Memory B cell (primary cell): Measurements from ENCODE around the gene LMO4.

Source experiments
- ATAC-seq: fragments of 150-1000 bp; cut with Tn5 transposase; 2 replicates; pipeline ENCODE4 v1.10.0; 2021; ENCODE audit warnings: low read depth, mild to moderate bottlenecking, moderate library complexity
- DNase-seq, 2 donors: peaks; one replicate each; pipeline ENCODE4 v3.0.0; 2022; ENCODE audit warnings: low spot score in 2 of 2
- H3K27ac Mint-ChIP-seq: one replicate; pipeline ENCODE4 v1.8.0; 2022; ENCODE audit warnings: mild to moderate bottlenecking, moderate library complexity, mixed read lengths
- H3K27me3 Mint-ChIP-seq: one replicate; pipeline ENCODE4 v1.8.0; 2022; ENCODE audit warnings: mixed read lengths
- H3K36me3 Mint-ChIP-seq: one replicate; pipeline ENCODE4 v1.8.0; 2022; ENCODE audit warnings: mild to moderate bottlenecking, mixed read lengths
- H3K4me1 Mint-ChIP-seq: one replicate; pipeline ENCODE4 v1.8.0; 2022; ENCODE audit warnings: mixed read lengths
- H3K4me3 Mint-ChIP-seq: one replicate; pipeline ENCODE4 v1.8.0; 2022; ENCODE audit warnings: mild to moderate bottlenecking, moderate library complexity, mixed read lengths
- H3K9me3 Mint-ChIP-seq: one replicate; pipeline ENCODE4 v1.8.0; 2022; ENCODE audit warnings: mixed read lengths

LMO4 gene

DNA sequence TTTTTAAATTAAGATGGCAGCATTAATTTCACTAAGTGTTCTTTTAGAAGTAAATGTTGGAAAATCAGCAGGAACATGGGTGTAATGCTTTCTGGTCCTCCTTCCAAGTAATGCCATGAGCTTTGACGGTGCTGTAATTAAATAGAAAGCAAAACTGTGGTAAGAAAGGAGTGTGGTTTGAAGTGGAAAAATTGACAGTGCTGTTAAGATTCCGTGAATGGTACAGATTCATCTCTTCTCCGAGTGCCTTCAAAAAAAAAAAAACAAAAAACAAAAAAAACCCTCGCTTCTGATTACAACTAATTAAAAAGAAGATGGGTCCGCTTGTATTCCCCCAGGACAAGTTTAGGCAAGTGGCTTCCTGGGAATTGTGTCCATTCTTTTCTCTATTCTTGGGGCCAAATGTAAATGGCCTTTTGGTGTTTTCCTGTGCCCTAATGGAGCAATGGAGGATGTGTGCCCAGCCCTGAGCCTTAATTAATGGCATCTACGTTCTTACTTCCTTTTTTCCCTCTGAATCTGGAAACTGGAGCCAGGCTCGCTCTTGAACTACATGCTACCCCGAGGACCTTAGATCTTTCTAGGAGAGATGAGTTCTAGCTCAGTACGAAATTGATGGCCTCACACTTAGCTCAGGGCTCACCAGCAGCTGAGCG lies 5.1 kb downstream of the LMO4 start:
- Mint-ChIP-seq H3K27ac (peak overlapping the region; percentile 88), H3K9me3 (no peaks in the 10 kb centered on the region), H3K4me3 (peak overlapping the region; percentile 98), H3K36me3 (peaks cover 6% of the 10 kb centered on the region), H3K4me1 (peaks cover 51% of the 10 kb centered on the region), H3K27me3 (no peaks in the 10 kb centered on the region)
- DNase-seq (no peak), ATAC-seq (no peak)

DNA sequence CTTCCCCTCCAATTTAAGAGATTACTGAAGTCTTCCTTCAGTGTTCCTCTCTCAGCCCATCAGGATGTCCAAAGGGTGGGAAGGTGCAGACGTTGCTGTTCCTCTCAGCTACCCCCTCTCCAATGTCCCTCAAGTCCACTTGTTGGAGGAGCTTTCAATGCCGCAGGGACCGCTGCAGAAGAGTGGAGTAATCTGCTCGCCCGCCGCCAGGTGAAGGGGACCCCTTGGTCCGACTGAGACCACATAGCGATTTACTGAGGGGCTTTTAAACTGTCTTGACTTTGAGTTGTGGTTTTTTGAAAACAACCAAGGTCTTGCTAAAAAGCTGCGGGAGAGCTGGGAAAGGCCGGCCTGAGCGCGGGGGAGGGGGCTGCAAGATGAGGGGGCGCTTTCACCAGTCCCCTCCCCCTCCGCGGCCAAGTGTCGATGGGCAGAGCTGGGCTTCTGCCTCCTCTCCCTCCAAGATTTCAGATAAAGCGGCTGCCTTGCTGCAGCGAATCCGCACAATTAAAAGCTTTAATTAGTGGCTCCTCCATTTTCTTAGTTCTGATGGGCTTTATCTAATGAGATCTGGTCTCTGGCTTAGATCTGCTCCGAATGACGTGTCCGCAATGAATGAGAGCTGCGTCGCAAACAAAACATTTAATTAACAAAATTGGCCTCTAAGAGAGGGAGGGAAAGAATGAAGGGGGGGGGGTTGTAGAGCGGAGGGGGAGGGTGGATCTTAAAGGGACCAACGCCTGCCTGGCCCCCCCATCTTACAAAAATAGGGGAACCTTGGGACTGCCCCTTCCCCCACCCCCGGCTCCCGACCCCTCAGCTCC lies 5.9 kb downstream of the LMO4 start:
- Mint-ChIP-seq H3K9me3 (no peaks in the 10 kb centered on the region), H3K4me1 (peaks cover 51% of the 10 kb centered on the region), H3K27me3 (no peaks in the 10 kb centered on the region), H3K36me3 (peaks cover 7% of the 10 kb centered on the region), H3K27ac (peak overlapping the region; percentile 88), H3K4me3 (peak overlapping the region; percentile 98)
- ATAC-seq (peak; percentile 38), DNase-seq (peak in 1 of 2 donors; percentile 16)

DNA sequence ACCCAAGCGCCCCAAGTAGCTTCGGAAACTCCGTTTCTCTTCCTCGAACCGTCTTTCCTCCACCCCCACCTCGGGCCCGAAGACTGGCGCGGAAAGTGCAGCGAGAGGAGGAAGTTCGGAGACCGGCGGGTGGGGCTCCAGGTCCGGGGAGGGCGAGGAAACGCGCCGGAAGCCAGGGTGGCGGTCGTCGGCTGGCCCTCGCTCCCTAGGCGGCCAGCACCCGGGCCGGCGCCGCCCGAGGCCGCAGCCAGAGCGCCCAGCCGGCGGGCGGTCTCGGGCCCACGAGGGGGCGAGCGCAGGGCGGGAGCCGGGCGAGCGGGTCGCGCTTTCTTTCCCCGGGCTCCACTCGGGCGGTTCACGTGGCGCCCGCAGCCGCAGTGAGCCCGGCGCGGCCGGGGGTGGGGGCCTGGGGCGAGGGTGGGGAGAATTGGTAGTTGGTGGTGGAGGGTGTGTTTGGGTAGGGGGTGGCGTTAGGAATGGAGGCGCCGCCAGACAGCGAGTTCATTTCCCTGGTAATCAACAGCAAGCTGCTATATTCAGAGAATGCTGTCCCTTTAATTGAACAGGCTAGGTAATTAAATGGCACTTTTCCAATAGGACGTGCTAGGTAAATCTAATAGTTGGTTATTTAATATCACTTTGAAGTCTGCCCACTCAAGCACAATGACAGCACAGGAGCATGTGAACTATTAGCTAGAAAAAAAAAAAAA lies 6.7 kb downstream of the LMO4 start:
- peak overlapping the region; percentile 88 for H3K27ac Mint-ChIP-seq
- ATAC-seq = peak; percentile 68
- H3K27me3 Mint-ChIP-seq = no peaks in the 10 kb centered on the region
- H3K4me1 Mint-ChIP-seq = peaks cover 48% of the 10 kb centered on the region
- H3K9me3 Mint-ChIP-seq = no peaks in the 10 kb centered on the region
- DNase-seq = peak; percentile 56 to 60
- peak overlapping the region; percentile 98 for H3K4me3 Mint-ChIP-seq
- H3K36me3 Mint-ChIP-seq = peaks cover 7% of the 10 kb centered on the region

DNA sequence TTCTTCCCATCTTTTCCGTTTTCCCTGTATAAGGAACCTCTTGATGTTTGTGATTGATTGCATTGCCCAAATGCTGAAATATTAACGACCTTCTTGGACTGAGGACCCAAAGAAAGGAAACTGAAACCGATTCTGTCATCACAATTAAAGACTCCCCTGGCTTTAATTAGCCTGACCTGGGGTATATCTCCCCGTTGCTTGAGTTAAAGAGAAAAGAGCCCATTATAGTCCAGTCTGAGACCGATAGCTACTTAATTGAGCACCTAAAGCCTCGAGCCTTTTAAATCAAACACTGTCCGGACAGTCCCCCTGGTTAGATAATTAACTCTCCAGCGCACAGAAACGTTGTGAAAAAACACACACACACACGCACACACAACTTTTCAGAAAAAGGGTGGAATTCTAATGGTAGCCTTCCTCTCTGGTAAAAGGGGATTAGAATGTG lies 8.0 kb downstream of the LMO4 start:
- Mint-ChIP-seq H3K27me3 (no peaks in the 10 kb centered on the region), H3K4me1 (peaks cover 42% of the 10 kb centered on the region), H3K4me3 (peak overlapping the region; percentile 53), H3K9me3 (no peaks in the 10 kb centered on the region), H3K36me3 (peaks cover 11% of the 10 kb centered on the region), H3K27ac (peak overlapping the region; percentile 88)
- DNase-seq = no peak
- no peak for ATAC-seq

DNA sequence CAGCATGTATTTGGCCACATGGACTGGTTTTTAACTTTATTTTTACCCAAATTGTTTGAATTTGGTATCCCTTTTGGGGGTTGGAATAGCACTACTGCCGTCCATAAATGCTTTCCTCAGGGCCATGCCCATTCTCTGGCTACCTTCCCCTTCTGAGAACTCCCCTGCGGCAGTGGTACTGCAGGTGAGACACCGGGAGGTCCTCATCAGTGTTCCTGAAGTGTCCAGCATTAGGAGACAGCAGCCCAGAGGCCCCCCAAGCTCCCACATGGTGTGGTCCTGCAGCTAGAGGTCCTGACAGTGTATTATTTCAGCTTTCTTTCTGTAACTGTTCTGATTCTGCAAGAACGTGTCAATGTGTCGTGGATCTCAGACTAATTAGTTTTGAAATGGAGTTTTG lies 8.9 kb downstream of the LMO4 start:
- no peak for DNase-seq
- peaks cover 36% of the 10 kb centered on the region for H3K4me1 Mint-ChIP-seq
- no peak overlapping the region for H3K27ac Mint-ChIP-seq
- H3K27me3 Mint-ChIP-seq = no peaks in the 10 kb centered on the region
- peaks cover 15% of the 10 kb centered on the region for H3K36me3 Mint-ChIP-seq
- H3K4me3 Mint-ChIP-seq = no peak overlapping the region
- H3K9me3 Mint-ChIP-seq = no peaks in the 10 kb centered on the region
- ATAC-seq = no peak

DNA sequence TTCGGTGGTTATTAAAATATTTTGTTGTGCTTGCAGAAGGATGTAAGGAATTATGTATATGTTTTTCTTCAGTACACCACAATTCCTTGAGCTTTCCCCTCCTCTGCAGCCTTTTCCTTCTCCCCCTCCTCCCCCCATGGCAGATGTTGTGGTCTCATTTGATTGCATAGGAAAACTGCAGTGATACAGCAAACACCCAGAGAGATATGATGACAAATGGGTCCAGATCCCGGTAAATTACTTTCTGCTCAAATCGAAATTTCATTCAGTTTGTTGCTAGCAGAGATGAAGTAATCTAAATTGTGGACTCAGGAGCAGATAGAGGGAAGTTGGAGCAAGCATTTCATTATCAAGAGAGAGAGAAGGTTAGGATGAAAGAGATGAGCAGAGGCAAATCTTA lies 9.9 kb downstream of the LMO4 start:
- H3K27ac Mint-ChIP-seq = no peak overlapping the region
- ATAC-seq (no peak), DNase-seq (no peak)
- no peaks in the 10 kb centered on the region for H3K9me3 Mint-ChIP-seq
- H3K4me3 Mint-ChIP-seq = no peak overlapping the region
- H3K36me3 Mint-ChIP-seq = peaks cover 17% of the 10 kb centered on the region
- peaks cover 29% of the 10 kb centered on the region for H3K4me1 Mint-ChIP-seq
- H3K27me3 Mint-ChIP-seq = no peaks in the 10 kb centered on the region

DNA sequence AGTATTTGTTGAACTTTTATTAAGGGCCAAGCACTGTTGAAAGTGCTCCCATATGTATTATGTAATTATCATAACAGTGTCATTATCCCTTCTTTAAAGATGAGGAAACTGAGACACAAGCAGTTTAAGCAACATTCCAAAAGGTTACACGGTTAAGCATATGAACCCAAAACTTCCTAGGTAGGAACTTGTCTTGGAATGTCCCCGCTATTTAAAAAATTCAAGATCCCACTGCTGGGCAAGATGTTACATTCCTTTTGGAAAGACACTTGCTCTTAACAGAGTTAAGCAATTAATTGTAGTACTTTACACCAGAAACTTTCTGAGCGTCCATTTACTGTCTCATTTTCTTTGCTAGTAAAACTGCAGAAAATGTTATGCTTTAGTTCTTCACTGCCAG lies 15.6 kb downstream of the LMO4 start:
- H3K27ac Mint-ChIP-seq = peak overlapping the region; percentile 24
- no peaks in the 10 kb centered on the region for H3K27me3 Mint-ChIP-seq
- peaks cover 24% of the 10 kb centered on the region for H3K36me3 Mint-ChIP-seq
- H3K4me1 Mint-ChIP-seq = peaks cover 18% of the 10 kb centered on the region
- DNase-seq = no peak
- no peak overlapping the region for H3K4me3 Mint-ChIP-seq
- H3K9me3 Mint-ChIP-seq = no peaks in the 10 kb centered on the region
- no peak for ATAC-seq

DNA sequence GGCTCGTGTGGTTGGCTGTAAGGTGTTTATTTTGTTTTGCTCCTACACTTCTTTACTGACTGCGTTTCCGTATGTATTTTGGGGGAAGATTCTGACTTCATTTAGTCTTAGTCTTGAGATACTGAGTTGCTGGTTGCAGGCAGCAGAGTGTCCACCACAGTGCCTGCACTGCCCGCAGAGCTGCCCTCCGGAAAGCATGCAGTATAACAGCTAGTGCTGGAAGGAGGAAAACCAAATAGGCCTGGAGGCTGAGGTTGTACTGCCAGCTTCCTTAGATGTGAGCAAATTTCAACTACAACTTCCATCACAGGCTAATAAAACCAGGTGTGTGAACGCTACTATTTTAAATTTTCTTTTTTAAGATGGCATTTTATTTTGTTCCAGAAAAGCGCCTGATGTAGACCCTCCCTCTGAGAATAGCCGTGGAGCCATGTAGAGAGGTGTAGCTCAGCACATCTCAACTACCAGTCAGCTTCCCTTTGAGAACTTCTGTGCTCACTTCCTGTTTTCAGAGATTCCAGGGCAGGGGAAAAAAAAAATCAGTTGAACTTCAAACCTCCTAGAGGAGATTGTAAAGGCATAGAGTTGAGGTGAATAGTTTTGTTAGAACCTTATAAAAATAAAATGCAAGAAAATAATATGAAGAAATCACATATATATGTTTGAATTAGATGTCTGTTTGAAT lies 17.6 kb downstream of the LMO4 start:
- DNase-seq = no peak
- peaks cover 18% of the 10 kb centered on the region for H3K4me1 Mint-ChIP-seq
- no peak for ATAC-seq
- H3K9me3 Mint-ChIP-seq = no peaks in the 10 kb centered on the region
- no peaks in the 10 kb centered on the region for H3K27me3 Mint-ChIP-seq
- H3K36me3 Mint-ChIP-seq = peaks cover 23% of the 10 kb centered on the region
- peak overlapping the region; percentile 35 for H3K27ac Mint-ChIP-seq
- H3K4me3 Mint-ChIP-seq = no peak overlapping the region

DNA sequence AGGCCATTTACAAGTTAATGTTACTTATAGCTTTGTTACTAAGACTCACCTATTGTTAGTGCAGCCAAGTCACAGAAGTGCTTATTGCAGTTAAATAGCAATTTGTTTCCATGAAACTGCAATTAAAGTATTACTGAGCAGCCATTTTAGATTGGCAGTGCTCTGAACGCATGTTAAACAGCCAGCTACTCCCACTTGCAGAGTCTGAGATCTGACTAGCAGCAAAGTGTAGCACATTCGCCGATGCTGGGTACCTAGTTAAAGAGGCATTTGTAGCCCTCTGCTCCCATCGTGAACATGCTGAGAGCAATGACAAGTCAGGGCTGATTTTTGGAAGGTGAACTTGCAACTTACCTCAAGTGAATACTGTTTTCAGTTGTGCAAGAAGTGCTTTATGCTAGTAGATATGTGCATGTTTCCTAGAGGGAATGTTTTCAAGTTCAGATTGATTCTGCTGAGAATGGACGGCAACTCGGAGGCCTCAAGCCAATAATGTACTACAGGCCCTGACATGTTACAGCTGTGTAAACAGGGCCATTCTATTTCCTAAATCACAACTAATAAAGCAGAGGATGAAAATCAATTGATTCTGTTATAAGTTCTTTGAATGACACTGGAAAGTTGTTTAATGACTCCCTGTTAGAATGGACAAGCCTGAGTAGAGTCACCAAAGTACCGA lies 19.8 kb downstream of the LMO4 start:
- DNase-seq (no peak), ATAC-seq (no peak)
- Mint-ChIP-seq H3K27ac (no peak overlapping the region), H3K9me3 (no peaks in the 10 kb centered on the region), H3K4me1 (peaks cover 16% of the 10 kb centered on the region), H3K27me3 (no peaks in the 10 kb centered on the region), H3K4me3 (no peak overlapping the region), H3K36me3 (peaks cover 12% of the 10 kb centered on the region)

DNA sequence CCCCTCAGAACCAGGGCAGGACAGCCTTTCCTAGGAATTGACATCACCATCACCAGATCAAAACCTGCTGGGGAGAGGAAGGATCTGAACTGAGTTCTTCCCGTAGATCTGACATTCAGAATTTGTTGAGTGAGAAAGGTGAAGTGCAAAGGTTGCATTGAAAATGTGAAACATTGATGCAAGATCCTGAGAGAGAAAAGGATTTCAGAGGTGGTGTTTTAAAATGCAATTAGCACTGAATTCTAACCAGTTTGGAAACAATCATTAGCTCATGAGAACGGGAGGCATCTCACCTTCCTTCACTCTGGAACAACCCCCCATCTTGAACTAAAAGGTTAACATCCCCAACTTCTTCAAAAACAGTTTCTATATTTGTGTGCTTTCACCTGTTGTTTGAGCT lies 20.4 kb downstream of the LMO4 start:
- peaks cover 9% of the 10 kb centered on the region for H3K36me3 Mint-ChIP-seq
- H3K9me3 Mint-ChIP-seq = no peaks in the 10 kb centered on the region
- peaks cover 16% of the 10 kb centered on the region for H3K4me1 Mint-ChIP-seq
- no peak for ATAC-seq
- H3K27ac Mint-ChIP-seq = no peak overlapping the region
- no peaks in the 10 kb centered on the region for H3K27me3 Mint-ChIP-seq
- DNase-seq = no peak
- no peak overlapping the region for H3K4me3 Mint-ChIP-seq

DNA sequence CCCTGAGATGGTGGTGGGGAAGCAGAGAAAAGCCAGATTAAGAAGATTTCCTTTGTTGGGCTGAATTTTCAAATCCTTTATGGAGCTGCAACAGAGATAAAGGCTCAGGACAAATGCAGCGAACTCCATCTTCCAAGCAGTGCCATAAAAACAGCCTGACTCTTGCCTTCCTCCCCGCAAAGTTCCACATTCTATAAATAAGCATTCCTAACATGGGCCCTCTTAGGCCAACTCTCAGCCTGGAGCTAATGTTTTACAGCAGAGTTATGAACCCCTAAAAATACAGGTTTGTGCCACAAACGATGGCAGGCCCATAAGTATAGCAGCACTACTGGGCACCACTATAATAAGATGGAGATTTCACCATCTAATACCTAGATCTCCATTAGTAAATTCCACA lies 27.2 kb downstream of the LMO4 start:
- no peak overlapping the region for H3K27ac Mint-ChIP-seq
- H3K27me3 Mint-ChIP-seq = no peaks in the 10 kb centered on the region
- H3K4me3 Mint-ChIP-seq = no peak overlapping the region
- H3K4me1 Mint-ChIP-seq = no peaks in the 10 kb centered on the region
- peaks cover 8% of the 10 kb centered on the region for H3K36me3 Mint-ChIP-seq
- no peak for DNase-seq
- ATAC-seq = no peak
- H3K9me3 Mint-ChIP-seq = no peaks in the 10 kb centered on the region

DNA sequence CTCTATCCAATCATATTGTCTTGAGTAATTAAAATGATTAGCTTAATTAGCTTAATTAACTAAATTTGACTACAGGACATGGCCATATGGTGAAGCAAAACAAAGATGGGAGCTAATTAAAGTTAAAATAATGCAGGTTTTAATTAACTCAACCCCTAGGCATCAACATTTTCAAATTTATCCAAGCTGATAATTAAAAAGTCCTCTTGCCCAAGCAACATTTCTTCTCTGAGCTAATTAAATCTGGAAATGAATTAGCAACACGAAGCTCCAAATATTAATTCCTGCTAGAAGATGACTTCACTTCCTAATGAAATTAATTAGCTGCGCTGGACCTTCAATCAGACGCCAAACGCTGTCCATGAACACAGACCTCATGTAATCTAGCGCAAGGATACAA lies 27.9 kb downstream of the LMO4 start:
- Mint-ChIP-seq H3K4me3 (no peak overlapping the region), H3K27ac (no peak overlapping the region), H3K9me3 (no peaks in the 10 kb centered on the region), H3K36me3 (peaks cover 10% of the 10 kb centered on the region), H3K27me3 (no peaks in the 10 kb centered on the region), H3K4me1 (no peaks in the 10 kb centered on the region)
- no peak for DNase-seq
- ATAC-seq = no peak

DNA sequence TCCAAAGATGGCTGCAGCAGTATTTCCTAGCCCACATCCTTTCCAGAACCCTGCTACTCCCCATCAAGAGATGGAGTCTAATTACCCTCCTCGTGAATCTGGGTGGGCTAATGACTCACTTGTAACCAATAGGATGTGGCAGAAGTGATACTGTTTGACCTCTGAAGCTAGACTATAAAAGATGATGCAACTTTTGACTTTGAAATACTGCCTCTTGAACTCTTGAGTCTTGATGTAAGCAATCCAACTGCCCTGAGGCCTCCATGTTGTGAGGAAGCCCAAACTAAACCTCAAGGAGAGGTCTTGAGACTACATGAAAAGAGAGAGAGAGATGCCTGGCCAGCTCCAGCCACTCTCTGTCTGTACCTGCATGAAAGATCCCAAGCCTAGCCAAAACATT lies 29.5 kb downstream of the LMO4 start:
- no peak overlapping the region for H3K27ac Mint-ChIP-seq
- no peak overlapping the region for H3K4me3 Mint-ChIP-seq
- peaks cover 10% of the 10 kb centered on the region for H3K36me3 Mint-ChIP-seq
- H3K9me3 Mint-ChIP-seq = no peaks in the 10 kb centered on the region
- DNase-seq = no peak
- no peak for ATAC-seq
- no peaks in the 10 kb centered on the region for H3K4me1 Mint-ChIP-seq
- no peaks in the 10 kb centered on the region for H3K27me3 Mint-ChIP-seq
